GM19452 (cell line): Measurements from ENCODE around the gene PSMA3.
"Not testable (repeated sequence)": the region's sequence is repeated elsewhere in the genome, so short reads cannot be mapped to it uniquely, and the experiment has no call there.

Experiments
- ATAC-seq: cut with Tn5 transposase; IDR thresholded peaks from one replicate; pipeline ENCODE4 v1.9.1; 2021; ENCODE audit not compliant: unreplicated experiment

PSMA3 gene

GRCh38 chr14:58244556-58245387, at the start of gene PSMA3:
TSS of gene PSMA3 (plus strand) at chr14:58244843. CDS start at chr14:58244921, 78 bp downstream.
- peak; percentile 90 for ATAC-seq

- no peak for ATAC-seq
These were observed 48.4 kb upstream of the PSMA3 start for GRCh38 chr14:58196198-58196597.

GRCh38 chr14:58198086-58198485, 46.6 kb upstream of the PSMA3 start:
- ATAC-seq = no peak

GRCh38 chr14:58199726-58200479, 44.7 kb upstream of the PSMA3 start, which contains the start of gene ACTR10:
TSS of gene ACTR10 (plus strand) at chr14:58200149. CDS start at chr14:58200218, 69 bp downstream.
- peak; percentile 93 for ATAC-seq

DNA sequence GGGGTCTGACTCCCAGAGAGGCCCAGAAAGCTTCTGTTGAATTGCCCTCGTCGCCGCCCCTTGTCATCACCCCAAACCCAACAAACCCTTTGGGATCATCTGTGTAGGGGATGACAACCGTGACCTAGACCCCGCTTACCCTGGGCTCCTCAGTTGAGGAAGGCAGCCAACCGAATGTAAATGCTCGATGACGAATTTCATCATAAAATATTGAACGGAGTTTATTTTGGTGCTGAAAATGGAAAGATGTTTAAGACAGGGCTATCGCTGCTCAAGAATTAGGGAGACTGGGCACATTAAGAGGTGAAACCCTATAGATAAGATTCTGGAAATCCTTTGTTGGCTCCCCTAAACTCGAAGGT, 44.2 kb upstream of the PSMA3 start:
- ATAC-seq = peak; percentile 3

DNA sequence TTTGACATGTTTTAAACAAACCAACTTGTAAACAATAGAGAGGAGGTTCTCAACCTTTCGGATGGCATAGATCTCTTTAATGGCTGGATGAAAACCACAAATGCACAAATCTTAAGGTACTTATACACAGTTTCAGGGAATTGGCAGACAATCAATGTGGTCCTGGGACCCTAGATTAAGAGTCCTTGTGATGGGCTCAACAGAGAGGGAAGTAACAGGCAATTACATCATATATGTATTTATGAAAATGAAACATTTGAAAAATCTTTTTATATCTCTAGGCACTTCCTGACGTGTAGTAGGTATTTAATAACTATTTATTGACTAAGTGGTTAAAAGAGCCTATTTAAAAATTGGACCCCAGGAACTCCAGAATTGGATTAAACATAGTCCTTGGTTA, 43.8 kb upstream of the PSMA3 start:
- no peak for ATAC-seq

GRCh38 chr14:58213176-58213575, 31.5 kb upstream of the PSMA3 start:
- no peak for ATAC-seq

GRCh38 chr14:58215191-58215914, 29.3 kb upstream of the PSMA3 start:
- no peak for ATAC-seq

DNA sequence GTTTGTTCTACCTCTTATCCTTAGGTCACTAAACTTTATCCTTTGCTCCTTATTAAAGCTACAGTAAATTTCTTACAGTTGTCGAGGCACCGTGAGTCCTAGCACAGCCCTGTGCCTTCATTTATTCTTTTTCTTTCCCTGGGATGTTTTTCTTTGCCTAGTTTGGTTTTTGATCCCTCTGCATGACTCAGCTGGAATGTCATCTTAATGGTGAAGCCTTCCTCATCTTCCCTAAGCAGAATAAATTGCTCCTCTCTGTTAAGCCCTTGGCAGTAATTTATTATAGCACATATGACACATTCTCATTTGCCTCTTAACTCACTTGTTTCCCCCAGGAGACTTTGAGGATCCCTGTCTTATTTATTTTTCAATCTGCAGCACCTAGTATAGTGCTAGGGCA, 28.1 kb upstream of the PSMA3 start:
- no peak for ATAC-seq

- ATAC-seq = no peak
These were observed 17.4 kb upstream of the PSMA3 start for GRCh38 chr14:58227096-58227819.

GRCh38 chr14:58238252-58239243, 6.1 kb upstream of the PSMA3 start:
- no peak for ATAC-seq

DNA sequence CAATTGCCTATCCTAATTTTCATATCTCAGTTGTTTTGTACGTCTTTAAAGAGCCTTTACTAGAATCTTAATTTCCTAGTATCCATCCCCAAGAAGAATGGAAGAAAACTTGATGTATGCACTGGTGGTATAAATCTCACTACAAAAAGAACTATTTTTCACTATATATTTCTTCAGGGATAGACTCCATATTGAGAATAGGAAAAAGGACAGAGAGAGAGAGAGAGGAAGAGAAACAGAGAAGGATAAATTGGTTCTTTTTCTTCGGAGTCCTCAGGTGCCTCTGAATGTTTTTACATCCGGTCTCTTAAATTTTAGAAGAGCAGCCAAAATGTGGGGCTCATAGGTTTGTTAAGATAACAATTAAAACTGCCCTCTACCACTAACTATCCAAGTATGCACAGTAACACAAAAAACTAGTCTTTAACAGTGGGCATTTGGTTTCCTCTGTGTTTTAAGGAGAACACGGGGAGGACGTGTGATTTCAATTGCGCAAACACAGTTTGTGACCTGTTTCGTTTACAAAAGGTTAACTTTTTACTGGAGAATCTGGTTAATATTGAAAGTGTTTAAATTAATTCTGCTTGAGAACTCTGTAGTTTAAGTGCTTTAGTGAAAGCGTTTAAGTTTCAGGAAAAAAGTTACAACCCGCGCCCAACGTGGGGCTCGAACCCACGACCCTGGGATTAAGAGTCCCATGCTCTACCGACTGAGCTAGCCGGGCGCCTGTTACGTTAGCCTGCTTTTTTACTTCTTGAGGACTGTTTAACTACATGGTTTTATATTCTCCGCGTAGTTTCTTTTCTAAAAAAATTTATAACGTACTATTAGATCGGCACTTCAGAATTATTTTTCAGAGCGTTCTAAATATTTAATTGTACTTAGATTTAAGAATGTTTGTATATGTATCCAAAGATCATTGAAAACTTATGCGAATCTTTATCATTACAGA, 5.1 kb upstream of the PSMA3 start:
- ATAC-seq = no peak

GRCh38 chr14:58243790-58244555, 670 bp upstream of the PSMA3 start:
- peak; percentile 33 for ATAC-seq

- no peak for ATAC-seq
These were observed 919 bp downstream of the PSMA3 start for GRCh38 chr14:58245562-58245961.

GRCh38 chr14:58249611-58250010, 5.0 kb downstream of the PSMA3 start:
- ATAC-seq = no peak

DNA sequence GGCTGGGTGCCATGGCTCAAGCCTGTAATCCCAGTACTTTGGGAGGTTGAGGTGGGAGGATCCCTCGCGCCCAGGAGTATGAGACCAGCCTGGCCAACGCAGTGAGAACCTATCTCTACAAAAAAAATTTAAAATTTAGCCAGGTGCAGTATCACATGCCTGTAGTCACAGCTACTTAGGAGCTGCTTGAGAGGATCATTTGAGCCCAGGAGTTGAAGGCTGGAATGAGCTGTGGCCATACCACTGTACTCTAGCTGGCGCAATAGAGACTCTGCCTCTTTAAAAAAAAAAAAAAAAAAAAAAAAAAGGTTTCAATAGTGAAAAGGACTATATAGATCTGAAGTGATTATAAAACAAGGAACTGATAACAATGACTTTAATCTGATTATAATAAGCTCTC, 13.5 kb downstream of the PSMA3 start:
- no peak for ATAC-seq

- not testable (repeated sequence) for ATAC-seq
These were observed 17.4 kb downstream of the PSMA3 start for GRCh38 chr14:58262005-58262404.

DNA sequence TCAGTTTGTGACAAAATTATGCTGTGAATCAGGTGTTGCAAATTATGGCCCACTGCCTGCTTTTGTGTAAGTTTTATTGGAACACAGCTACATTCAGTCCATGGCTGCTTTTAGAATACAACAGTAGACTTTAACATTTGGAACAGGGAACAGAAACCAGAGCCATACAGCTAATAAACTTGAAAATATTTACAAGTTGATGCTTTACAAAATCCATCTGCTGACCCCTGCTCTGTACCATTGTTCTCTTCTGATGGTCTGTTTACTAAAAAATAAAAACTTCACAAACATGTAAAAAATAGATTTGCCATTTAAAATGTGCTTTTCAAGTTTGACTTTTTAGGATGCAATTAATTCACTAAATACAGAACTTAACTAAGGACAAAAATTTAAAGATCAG, 20.8 kb downstream of the PSMA3 start:
- ATAC-seq = no peak
